Endothelial cell of hepatic sinusoid (primary cell): ENCODE data around the gene FZD7.

ENCODE experiments used
- in situ Hi-C: cut with HindIII; loops from 2 replicates; pipeline ENCODE4 v1.10.0; 2017; ENCODE audit warnings: low sequenced_read_pairs

FZD7 gene

GRCh38 chr2:202035941-202036372, 2.3 kb downstream of the FZD7 start:
- in situ Hi-C loops: no loop called here

- in situ Hi-C loops: no loop called here
Measured at GRCh38 chr2:202036601-202037037, 3.0 kb downstream of the FZD7 start.

DNA sequence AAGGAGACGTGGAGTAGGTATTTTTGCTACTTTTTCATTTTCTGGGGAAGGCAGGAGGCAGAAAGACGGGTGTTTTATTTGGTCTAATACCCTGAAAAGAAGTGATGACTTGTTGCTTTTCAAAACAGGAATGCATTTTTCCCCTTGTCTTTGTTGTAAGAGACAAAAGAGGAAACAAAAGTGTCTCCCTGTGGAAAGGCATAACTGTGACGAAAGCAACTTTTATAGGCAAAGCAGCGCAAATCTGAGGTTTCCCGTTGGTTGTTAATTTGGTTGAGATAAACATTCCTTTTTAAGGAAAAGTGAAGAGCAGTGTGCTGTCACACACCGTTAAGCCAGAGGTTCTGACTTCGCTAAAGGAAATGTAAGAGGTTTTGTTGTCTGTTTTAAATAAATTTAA, 3.4 kb downstream of the FZD7 start:
- in situ Hi-C loops: no loop called here

DNA sequence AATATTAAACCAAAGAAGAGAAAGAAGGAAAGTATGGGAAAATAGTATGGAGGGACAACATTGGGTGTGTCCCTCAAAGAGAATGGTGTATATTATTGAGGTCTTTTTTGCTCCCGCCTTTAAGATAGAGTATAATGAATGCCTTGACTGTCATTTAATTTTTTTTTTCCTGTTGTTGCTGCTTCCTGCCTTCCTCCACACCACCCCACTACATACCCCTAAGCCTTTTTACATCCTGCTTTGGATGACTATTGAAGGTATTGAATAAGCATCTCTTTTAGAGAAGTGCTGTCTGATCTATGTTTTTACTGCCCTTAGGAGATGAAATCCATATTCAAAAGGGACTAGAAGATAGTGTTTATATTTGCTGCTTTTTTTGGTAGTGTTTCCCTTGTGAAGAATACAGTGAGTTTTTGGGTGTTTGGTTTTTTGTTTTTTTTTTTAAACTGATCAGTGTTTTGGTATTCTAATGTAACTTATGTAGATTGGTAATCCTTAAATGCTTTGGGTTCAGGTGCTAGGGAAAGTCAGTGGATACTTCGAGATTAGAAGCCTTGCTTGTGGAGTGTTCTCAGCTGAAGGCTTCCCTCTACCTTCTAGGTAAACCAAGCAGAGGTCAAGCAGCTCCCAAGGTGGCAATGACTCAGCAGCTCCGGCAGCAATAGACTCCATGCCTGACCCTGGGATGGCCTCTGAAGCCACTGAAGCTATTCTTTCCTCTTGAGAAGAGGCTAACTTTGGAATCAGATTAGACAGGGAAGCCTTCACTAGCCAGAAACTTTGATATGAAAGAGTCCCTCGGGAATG, 5.0 kb downstream of the FZD7 start:
- in situ Hi-C loops: no loop called here

GRCh38 chr2:202039278-202040078, 5.8 kb downstream of the FZD7 start:
- in situ Hi-C loops: no loop called here

DNA sequence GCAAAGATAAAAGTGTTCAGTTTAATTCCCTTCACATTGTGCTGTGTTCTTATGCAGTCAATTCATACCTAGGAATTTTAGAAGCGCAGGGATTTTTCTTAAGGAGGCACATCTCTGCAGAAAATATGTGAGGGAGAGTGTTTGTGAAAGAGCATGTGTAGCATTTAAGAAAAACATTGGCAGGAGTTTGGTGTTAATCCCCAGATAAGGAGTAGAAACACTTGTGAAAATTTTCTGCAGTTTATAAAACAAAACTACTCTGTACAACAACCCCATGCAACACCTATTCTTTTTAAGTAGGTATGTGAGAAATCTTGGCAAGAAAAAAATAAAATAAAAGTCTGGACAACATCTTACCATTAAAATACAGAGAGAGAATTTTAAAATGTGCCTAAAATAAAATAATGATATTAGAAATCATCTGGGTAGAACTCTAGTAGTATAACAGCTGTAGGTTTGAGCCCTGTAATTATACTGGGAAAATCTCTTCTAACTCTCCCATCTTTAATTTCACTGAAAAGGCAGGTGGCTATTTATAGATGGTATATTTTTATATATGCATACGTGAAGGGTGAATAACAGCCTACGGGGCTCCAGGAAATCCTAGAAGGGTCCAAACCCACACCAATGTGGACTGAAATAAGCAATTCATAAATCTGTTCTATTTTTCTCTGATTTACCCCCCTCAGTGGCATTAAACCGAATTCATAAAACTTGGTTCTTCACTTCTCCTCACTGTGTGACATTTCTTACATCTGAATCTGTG, 6.6 kb downstream of the FZD7 start:
- in situ Hi-C loops: no loop called here

DNA sequence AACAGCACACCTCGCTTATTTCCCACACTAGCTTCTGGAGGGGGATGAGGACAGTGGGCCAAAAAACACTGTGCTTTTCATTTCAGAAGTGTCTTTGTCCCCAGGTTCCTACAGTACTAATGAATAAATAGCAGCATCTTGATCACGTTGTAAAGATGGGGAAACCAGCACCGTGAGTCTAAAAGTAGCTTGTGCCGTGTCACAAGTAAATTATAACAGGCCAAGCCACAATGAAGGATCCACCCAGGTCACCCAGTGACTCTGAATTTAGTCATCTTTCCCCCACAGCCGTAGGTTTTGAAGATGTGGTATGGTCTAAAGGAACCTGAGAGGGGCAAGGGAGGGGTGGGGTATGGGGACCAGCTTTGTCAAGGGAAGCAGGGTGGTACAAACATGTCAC, 8.8 kb downstream of the FZD7 start:
- in situ Hi-C loops: no loop called here

GRCh38 chr2:202043475-202043874, 9.8 kb downstream of the FZD7 start:
- in situ Hi-C loops: no loop called here

DNA sequence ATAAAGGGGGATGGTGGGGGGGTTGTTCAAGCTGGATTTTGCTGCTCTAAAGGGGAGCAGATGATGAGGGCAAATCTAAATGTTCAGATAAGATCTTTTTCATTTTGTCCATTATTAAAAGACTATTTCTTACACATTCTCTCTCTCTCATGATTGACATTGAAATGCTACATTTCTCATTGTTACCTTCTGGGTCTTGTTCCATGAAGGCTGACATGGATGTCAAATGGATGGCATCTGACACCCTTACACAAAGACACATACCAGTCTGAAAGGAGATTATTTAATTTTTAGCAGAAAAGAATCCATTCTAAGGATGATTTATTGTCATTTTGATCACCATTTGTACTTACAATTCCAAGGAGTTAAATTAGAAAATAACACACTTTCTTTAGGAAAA, 11.1 kb downstream of the FZD7 start:
- in situ Hi-C loops: no loop called here

- in situ Hi-C loops: no loop called here
Measured at GRCh38 chr2:202046572-202046971, 12.9 kb downstream of the FZD7 start.

- in situ Hi-C loops: no loop called here
Measured at GRCh38 chr2:202049092-202049728, 15.6 kb downstream of the FZD7 start.

DNA sequence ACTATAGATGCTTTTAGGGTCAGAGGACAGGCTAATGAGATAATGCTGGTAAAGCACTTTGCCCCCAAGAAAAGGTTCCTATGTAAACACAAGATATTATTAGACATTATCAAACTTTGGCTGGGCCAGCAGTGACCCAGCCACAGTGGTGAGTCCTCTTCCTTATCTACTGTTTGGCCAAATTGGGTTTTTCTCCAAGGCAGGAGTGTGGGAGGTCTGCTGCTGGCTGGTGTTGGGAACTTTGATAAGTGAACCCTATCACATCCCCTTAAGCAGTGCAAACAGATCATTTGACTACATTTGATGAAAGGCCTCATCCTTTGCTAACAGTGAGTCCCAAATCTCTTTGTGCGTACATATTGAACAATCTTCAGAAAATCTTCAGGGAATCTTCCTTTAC, 16.2 kb downstream of the FZD7 start:
- in situ Hi-C loops: no loop called here

DNA sequence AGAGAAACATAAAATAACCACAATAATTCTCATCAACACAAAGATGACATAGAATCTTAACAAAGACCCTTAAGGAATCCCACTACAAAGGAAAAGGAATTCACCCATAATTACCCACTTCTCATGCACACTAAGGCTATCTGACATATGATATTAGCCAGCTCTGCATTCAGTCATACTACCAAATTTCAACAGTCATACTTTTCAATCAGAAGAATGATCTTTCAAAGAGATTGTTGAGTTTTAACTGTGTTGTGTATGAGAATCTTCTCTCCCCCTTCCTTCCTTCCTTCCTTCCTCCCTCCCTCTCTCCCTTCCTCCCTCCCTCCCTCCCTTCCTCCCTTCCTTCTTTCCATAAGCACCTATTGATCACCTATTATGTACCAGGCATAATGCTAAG, 17.0 kb downstream of the FZD7 start:
- in situ Hi-C loops: no loop called here

- in situ Hi-C loops: no loop called here
Measured at GRCh38 chr2:202051499-202052161, 18.0 kb downstream of the FZD7 start.

- in situ Hi-C loops: no loop called here
Measured at GRCh38 chr2:202052235-202052634, 18.6 kb downstream of the FZD7 start.

DNA sequence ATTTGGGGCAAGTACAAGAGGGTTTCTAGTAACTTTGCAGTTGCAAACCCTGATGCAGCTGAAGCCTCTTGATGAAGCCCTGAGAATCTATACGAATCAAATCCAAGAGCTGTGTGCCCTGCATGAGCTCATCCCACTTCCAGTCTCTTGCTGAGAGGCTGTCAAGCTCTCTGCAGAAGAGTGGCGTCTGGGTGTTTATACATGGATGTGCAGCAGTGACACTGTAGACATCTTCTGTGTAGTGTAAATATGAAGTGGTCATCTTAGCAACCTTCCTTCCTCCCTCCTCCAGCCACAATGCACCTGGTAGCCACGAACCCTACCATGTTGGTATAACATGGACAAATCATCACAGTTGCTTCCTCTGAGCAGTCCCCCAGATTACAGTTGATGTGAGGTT, 21.0 kb downstream of the FZD7 start:
- in situ Hi-C loops: no loop called here

- in situ Hi-C loops: no loop called here
Measured at GRCh38 chr2:202056611-202057010, 23.0 kb downstream of the FZD7 start.

DNA sequence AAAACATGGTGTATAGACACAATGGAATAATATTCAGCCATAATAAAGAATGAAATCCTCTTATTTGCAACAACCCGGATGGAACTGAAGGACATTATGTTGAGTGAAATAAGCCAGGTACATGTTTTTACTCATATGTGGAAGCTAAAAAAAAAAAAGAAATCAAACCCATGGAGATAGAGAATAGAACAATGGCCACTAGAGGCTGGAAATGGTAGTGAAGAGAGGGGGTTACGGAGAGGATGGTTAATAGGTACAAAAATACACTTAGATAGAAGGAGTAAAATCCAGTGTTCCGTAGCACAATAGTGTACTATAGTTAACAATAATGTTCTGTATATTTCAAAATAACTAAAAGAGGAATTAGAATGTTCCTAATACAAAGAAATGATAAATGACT, 26.6 kb downstream of the FZD7 start:
- in situ Hi-C loops: no loop called here

GRCh38 chr2:202061695-202062094, 28.0 kb downstream of the FZD7 start:
- in situ Hi-C loops: no loop called here

DNA sequence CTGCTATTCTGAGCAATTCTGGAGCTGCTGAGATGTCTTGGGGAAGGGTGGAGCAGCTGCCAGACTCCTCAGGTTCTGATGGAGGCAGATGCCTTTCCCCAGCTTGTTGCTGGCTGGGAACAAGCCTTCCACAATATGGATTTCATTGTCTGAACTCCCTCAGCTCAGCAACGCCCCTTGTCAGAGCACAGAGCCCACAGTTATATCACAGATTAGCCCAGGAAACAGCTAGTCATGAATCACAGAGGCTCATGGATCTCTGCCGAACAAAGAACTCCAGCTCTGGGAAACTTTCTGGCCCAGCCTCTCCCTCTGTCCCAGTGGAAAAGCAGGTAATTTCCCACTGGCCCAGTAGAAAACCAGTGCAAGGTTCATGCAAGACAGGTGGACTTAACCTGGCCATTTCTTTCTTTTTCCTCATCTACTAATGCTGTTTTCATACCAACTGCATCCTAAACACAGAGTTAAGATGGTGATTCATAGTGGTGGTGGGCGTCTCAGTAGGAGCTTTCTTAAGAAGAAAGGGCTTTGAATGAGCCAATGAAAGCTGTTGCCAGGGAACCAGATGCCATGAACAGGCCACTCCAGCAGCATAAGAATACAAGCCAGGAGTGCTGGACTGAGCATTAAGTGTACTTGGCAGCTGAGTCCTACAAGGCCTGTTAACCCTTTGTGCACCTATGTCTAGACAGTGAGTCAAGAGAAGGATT, 30.7 kb downstream of the FZD7 start:
- in situ Hi-C loops: no loop called here
